ENCODE measurements around the gene POC1A. TPM values are rescaled to one million over a fixed set of nuclear protein-coding genes. Genes with fewer than 3 reads are reported as not detected.
"Not testable (repeated sequence)": the region's sequence is repeated elsewhere in the genome, so short reads cannot be mapped to it uniquely, and the experiment has no call there.

Gene POC1A
- polyA plus RNA-seq, 1 donor, result 5.9 TPM

DNA sequence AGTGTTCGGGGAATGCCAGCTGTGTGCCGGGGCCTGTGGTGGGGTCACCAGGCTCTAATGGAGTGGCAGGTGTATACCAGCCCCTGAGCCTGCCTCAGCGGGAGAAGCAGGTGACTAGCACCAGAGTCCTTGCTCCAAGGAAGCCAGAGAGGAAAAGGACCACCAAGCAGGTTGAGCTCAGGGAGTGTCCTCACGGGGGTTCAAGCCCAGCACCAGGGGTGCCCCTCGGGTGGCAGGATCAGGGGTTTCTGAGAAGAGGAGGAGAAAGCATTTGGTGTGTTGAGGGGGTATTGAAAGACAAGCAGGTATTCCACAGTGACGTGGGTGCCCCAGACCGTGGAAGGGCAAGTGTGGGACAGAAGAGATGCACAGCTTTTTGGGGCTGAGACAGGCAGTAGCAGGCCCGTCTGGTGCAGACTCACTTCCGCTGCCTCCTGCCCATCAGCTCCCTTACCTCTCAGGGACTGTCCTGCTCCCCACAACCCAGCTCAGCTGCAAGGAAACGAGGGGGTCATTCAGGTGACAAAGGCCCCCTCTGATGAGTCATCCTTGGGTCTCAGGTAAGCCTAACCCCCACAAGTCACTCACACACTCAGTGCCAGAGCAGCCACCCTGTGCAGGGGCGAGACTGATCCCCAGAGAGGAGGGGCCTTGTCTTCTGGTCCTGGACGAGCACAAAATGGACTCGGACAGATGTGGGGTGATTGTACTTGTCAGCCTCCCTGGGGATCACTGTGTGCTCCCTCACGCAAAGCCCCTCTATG is 21.4 kb upstream of the POC1A start:
- H3K9me3 ChIP-seq (ENCODE audit: control insufficient read depth, low read depth, low read length), result no peaks in the 10 kb centered on the region
- peaks cover 7% of the 10 kb centered on the region for H3K4me1 ChIP-seq (ENCODE audit: control insufficient read depth, insufficient read depth, low read length)
- no peaks in the 10 kb centered on the region for H3K27me3 ChIP-seq (ENCODE audit: control insufficient read depth, insufficient read depth, low read length)
- H3K4me3 ChIP-seq (ENCODE audit: low read length), result no peak overlapping the region
- DNase-seq, result no peak
- H3K36me3 ChIP-seq (ENCODE audit: control insufficient read depth, insufficient read depth, low read length), result no peaks in the 10 kb centered on the region
- H3K27ac ChIP-seq (ENCODE audit: low read length), result no peak overlapping the region
- no CpG with 5 or more reads among the region's 14 CpGs for WGBS (ENCODE audit: insufficient coverage, low lambda C conversion rate)

DNA sequence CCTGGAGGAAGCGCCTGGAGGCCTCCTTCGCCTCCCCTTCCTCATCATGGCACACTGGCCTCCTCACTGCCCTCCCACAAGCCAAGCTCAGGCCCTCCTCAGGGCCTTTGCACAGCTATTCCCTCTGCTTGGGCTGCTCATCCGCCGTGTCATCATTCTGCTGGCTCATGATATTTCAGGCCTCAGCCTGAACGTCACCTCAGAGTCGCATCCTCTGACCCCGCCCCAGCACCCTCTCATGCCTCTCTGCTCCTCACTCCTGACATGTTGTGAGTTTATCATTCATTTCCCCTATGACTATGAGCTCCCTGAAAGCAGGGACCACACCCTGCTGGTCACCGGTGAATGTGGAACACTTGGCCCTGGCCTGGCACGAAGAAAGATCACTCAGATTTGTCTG is 20.7 kb upstream of the POC1A start:
- no peaks in the 10 kb centered on the region for H3K27me3 ChIP-seq (ENCODE audit: control insufficient read depth, insufficient read depth, low read length)
- no peaks in the 10 kb centered on the region for H3K36me3 ChIP-seq (ENCODE audit: control insufficient read depth, insufficient read depth, low read length)
- H3K27ac ChIP-seq (ENCODE audit: low read length), result no peak overlapping the region
- DNase-seq, result no peak
- no CpG with 5 or more reads among the region's 9 CpGs for WGBS (ENCODE audit: insufficient coverage, low lambda C conversion rate)
- peaks cover 7% of the 10 kb centered on the region for H3K4me1 ChIP-seq (ENCODE audit: control insufficient read depth, insufficient read depth, low read length)
- H3K4me3 ChIP-seq (ENCODE audit: low read length), result no peak overlapping the region
- H3K9me3 ChIP-seq (ENCODE audit: control insufficient read depth, low read depth, low read length), result no peaks in the 10 kb centered on the region

DNA sequence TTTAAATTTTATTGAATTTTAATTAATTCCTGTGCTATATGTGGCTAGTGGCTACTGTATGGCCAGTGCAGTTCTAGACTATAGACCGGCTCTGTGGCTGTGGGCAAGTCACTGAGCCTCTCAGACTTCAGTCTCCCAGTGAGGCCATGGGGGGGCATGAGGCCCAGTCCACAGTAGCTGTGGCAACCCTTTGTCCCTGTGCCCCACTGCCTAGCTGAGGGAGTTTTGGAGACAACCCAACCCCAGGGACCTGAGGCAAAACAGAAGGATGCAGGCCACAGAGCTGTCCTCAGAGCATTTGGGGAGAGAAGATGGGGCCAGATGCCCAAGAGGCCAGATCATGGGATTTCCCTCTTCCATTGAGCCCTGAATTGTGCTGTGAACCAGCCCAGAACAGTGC is 18.9 kb upstream of the POC1A start:
- no peak overlapping the region for H3K4me3 ChIP-seq (ENCODE audit: low read length)
- H3K4me1 ChIP-seq (ENCODE audit: control insufficient read depth, insufficient read depth, low read length), result peaks cover 7% of the 10 kb centered on the region
- no peak overlapping the region for H3K27ac ChIP-seq (ENCODE audit: low read length)
- no peak for DNase-seq
- WGBS (ENCODE audit: insufficient coverage, low lambda C conversion rate), result no CpG with 5 or more reads among the region's 1 CpG
- H3K9me3 ChIP-seq (ENCODE audit: control insufficient read depth, low read depth, low read length), result no peaks in the 10 kb centered on the region
- H3K27me3 ChIP-seq (ENCODE audit: control insufficient read depth, insufficient read depth, low read length), result no peaks in the 10 kb centered on the region
- H3K36me3 ChIP-seq (ENCODE audit: control insufficient read depth, insufficient read depth, low read length), result no peaks in the 10 kb centered on the region

DNA sequence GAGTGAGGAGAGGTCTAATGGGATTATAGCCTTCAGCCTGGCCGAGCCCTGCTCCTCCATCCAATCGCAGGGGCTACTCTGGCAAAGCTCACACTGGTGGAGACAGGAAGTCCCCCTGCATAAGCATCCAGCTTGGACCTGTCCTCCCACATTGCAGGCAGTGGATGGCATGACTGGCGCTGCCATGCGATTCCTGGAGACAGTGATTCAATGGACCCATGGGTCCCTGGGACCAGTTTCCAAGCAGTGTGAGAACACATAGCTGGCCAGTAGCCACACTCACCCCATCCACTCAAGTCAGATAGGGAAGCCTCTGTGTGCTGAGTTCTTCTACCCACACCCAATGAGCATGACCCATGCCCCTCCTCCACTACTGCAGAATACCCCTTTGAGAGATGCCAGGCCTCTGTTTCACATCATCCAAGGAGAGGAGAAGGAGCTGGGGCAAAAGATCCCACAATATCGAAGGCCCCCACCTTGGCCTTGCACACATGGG is 18.1 kb upstream of the POC1A start:
- H3K27ac ChIP-seq (ENCODE audit: low read length), result no peak overlapping the region
- no peak overlapping the region for H3K4me3 ChIP-seq (ENCODE audit: low read length)
- no peaks in the 10 kb centered on the region for H3K36me3 ChIP-seq (ENCODE audit: control insufficient read depth, insufficient read depth, low read length)
- no CpG with 5 or more reads among the region's 5 CpGs for WGBS (ENCODE audit: insufficient coverage, low lambda C conversion rate)
- peaks cover 7% of the 10 kb centered on the region for H3K4me1 ChIP-seq (ENCODE audit: control insufficient read depth, insufficient read depth, low read length)
- DNase-seq, result no peak
- H3K27me3 ChIP-seq (ENCODE audit: control insufficient read depth, insufficient read depth, low read length), result no peaks in the 10 kb centered on the region
- H3K9me3 ChIP-seq (ENCODE audit: control insufficient read depth, low read depth, low read length), result no peaks in the 10 kb centered on the region

DNA sequence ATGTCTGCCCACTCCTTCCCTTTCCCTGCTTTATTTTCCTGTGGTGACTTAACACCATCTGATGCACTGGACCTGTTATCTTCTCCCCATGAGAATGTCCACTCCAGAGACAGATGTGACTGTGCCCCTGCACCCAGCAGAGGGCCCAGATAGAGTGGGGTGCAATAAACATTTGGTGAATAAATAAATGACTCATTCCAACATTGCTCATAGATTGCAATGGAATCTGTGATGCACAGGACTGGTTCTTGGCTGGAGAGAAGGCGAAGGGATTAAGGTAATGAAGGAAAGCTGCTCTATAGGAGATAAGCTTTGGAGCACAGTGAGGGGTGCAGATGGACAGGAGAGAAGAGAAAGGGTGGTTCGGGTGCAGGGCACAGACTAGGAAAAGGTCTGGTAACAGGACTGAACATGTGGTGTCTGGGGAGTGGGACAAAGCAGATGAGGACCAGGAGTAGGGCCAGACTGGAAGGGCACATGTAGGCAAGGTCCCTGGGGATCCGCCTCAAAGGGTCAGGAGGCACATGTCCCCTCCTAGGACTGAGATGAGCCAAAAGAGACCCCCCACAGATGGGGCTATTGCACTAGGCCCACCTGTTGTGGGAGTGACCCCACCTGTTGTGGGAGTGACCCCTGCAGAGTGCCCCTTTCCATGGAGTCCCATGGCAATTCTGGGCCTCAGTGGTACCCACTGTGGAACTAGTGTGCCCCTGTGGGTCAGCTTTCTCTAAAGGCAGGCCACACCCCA is 17.5 kb upstream of the POC1A start:
- H3K27ac ChIP-seq (ENCODE audit: low read length), result no peak overlapping the region
- peak in 1 of 2 donors; percentile 28 for DNase-seq

DNA sequence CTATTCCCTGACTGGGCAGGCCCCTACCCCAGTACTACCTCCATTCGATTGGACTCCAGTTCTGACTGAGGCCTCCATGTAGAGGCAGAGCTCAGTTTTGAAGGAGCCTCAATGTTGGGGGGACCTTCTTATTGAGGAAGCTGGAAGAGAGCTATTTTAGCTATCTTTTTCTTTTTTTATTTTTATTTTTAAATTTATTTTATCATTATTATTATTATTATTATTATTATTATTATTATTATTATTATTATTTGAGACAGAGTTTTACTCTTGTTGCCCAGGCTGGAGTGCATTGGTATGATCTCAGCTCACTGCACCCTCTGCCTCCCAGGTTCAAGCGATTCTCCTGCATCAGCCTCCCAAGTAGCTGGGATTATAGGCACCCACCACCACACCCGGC is 16.0 kb upstream of the POC1A start:
- H3K4me1 ChIP-seq (ENCODE audit: control insufficient read depth, insufficient read depth, low read length); H3K4me3 ChIP-seq (ENCODE audit: low read length); DNase-seq; H3K36me3 ChIP-seq (ENCODE audit: control insufficient read depth, insufficient read depth, low read length); H3K9me3 ChIP-seq (ENCODE audit: control insufficient read depth, low read depth, low read length); H3K27me3 ChIP-seq (ENCODE audit: control insufficient read depth, insufficient read depth, low read length); H3K27ac ChIP-seq (ENCODE audit: low read length): not testable (repeated sequence)
- 100% methylated on average over 1 of the region's 3 CpGs for WGBS (ENCODE audit: insufficient coverage, low lambda C conversion rate)

More for the DNA sequence above, 17.5 kb upstream of the POC1A start:
- H3K27me3 ChIP-seq (ENCODE audit: control insufficient read depth, insufficient read depth, low read length), result no peaks in the 10 kb centered on the region
- no peaks in the 10 kb centered on the region for H3K9me3 ChIP-seq (ENCODE audit: control insufficient read depth, low read depth, low read length)
- 33% methylated on average over 1 of the region's 3 CpGs for WGBS (ENCODE audit: insufficient coverage, low lambda C conversion rate)
- H3K4me1 ChIP-seq (ENCODE audit: control insufficient read depth, insufficient read depth, low read length), result peaks cover 7% of the 10 kb centered on the region
- H3K36me3 ChIP-seq (ENCODE audit: control insufficient read depth, insufficient read depth, low read length), result no peaks in the 10 kb centered on the region
- no peak overlapping the region for H3K4me3 ChIP-seq (ENCODE audit: low read length)

DNA sequence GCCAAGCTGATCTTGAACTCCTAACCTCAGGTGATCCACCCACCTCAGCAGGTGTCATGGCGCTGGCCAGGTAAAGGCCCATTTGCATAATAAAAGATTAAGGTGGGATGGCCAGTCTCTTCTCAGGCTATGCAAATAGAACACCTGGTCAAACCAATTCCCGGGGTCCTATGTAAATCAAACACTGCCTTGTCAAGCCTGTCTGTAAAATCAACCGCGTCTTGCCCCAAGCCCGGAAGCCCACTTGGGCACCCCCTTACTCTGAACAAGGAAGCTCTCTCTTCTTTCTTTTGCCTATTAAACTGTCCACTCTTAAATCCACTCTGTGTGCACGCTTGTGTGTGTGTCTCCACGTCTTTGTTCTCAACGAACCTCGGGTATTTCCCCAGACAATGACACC is 13.0 kb upstream of the POC1A start:
- Histone ChIP-seq H3K4me3 (ENCODE audit: low read length) (no peak overlapping the region), H3K27ac (ENCODE audit: low read length) (no peak overlapping the region), H3K4me1 (ENCODE audit: control insufficient read depth, insufficient read depth, low read length) (peaks cover 7% of the 10 kb centered on the region), H3K9me3 (ENCODE audit: control insufficient read depth, low read depth, low read length) (peaks cover 4% of the 10 kb centered on the region), H3K27me3 (ENCODE audit: control insufficient read depth, insufficient read depth, low read length) (no peaks in the 10 kb centered on the region), H3K36me3 (ENCODE audit: control insufficient read depth, insufficient read depth, low read length) (no peaks in the 10 kb centered on the region)
- DNase-seq, result no peak
- WGBS (ENCODE audit: insufficient coverage, low lambda C conversion rate), result 53% methylated on average over 2 of the region's 9 CpGs

DNA sequence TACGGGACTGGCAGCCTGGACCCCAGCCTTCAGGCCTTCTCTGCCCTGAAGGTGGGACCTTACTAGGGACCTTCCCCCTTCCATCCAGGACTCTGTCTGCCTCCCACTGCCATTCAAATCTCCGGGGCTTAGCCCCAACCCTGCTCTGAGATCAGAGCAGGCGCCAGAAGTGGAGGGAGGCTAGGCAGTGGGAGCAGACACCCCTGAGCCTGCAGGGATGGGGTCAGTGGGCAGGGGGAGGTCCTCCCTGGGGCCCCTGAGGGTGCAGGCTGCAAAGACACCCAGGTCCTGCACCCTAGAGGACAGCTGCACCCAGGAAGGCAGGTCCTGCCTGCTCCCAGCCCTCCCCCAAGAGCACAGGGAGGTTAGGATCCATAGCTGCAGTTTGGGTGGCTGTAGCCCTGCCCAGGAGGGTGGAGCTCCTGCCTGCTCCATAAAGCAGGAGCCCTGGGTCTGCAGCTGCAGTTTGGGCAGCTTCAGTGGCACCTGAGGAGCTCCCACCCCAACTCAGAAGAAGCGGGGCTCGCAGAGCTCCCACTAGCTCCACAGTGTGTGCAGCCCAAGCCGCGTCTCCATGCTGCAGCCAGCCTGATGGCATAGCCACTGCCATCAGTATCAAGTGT is 8.1 kb upstream of the POC1A start:
- no CpG with 5 or more reads among the region's 7 CpGs for WGBS (ENCODE audit: insufficient coverage, low lambda C conversion rate)
- DNase-seq, result no peak
- Histone ChIP-seq H3K27me3 (ENCODE audit: control insufficient read depth, insufficient read depth, low read length) (no peaks in the 10 kb centered on the region), H3K4me1 (ENCODE audit: control insufficient read depth, insufficient read depth, low read length) (no peaks in the 10 kb centered on the region), H3K4me3 (ENCODE audit: low read length) (no peak overlapping the region), H3K36me3 (ENCODE audit: control insufficient read depth, insufficient read depth, low read length) (no peaks in the 10 kb centered on the region), H3K27ac (ENCODE audit: low read length) (no peak overlapping the region), H3K9me3 (ENCODE audit: control insufficient read depth, low read depth, low read length) (peaks cover 4% of the 10 kb centered on the region)

DNA sequence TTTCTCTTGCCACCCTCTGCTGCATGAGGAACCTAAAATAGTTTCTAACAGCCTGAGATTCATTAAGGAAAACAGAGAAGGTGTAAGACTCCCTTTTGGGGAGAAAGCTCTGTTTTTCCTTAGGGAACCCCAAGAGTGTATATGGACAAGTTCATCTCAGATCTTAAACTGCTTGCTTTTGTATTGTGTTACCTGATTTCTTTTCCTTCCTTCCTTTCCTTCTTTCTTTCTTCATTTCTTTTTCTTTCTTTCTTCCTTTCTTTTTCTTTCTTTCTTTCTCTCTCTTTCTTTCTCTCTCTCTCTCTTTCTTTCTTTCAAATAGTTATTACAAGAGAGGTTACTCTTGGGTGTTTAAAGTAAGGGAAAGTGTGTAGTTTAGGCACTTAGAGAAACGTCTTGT is 5.3 kb upstream of the POC1A start:
- no peak for DNase-seq
- Histone ChIP-seq H3K36me3 (ENCODE audit: control insufficient read depth, insufficient read depth, low read length) (no peaks in the 10 kb centered on the region), H3K27ac (ENCODE audit: low read length) (no peak overlapping the region), H3K4me1 (ENCODE audit: control insufficient read depth, insufficient read depth, low read length) (peaks cover 4% of the 10 kb centered on the region), H3K4me3 (ENCODE audit: low read length) (no peak overlapping the region), H3K27me3 (ENCODE audit: control insufficient read depth, insufficient read depth, low read length) (no peaks in the 10 kb centered on the region), H3K9me3 (ENCODE audit: control insufficient read depth, low read depth, low read length) (peaks cover 3% of the 10 kb centered on the region)
- 50% methylated on average over 1 of the region's 1 CpG for WGBS (ENCODE audit: insufficient coverage, low lambda C conversion rate)

DNA sequence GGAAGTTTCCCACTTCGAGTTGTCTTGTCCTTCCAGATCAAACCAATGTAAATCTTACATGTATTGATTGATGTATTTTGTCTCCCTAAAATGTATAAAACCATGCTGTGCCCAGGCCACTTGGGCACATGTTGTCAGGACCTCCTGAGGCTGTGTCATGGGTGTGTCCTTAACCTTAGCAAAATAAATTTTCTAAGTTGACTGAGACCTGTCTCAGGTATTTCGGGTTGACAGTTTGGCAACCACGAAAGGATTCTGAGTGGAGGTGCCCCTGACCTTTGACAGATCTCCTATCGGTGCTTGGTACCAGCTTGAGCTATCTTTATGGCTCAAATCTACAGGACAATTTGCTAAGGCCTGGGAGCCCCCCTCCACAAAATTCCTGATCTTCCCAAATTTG is 1.7 kb upstream of the POC1A start:
- no peak overlapping the region for H3K27ac ChIP-seq (ENCODE audit: low read length)
- WGBS (ENCODE audit: insufficient coverage, low lambda C conversion rate), result no CpG with 5 or more reads among the region's 4 CpGs
- DNase-seq, result no peak

More for the DNA sequence above, 1.7 kb upstream of the POC1A start:
- no peak overlapping the region for H3K4me3 ChIP-seq (ENCODE audit: low read length)
- peaks cover 13% of the 10 kb centered on the region for H3K4me1 ChIP-seq (ENCODE audit: control insufficient read depth, insufficient read depth, low read length)
- H3K36me3 ChIP-seq (ENCODE audit: control insufficient read depth, insufficient read depth, low read length), result no peaks in the 10 kb centered on the region
- H3K9me3 ChIP-seq (ENCODE audit: control insufficient read depth, low read depth, low read length), result no peaks in the 10 kb centered on the region
- no peaks in the 10 kb centered on the region for H3K27me3 ChIP-seq (ENCODE audit: control insufficient read depth, insufficient read depth, low read length)

All from large intestine (tissue), 3 donors.